GM18873 (cell line): ENCODE results near the gene TLCD1.

Experiments
- ATAC-seq: cut with Tn5 transposase; IDR thresholded peaks from one replicate; pipeline ENCODE4 v1.9.1; 2021; ENCODE audit warnings: mild to moderate bottlenecking, moderate library complexity, moderate number of reproducible peaks; ENCODE audit not compliant: unreplicated experiment, low FRiP score

TLCD1 gene

DNA sequence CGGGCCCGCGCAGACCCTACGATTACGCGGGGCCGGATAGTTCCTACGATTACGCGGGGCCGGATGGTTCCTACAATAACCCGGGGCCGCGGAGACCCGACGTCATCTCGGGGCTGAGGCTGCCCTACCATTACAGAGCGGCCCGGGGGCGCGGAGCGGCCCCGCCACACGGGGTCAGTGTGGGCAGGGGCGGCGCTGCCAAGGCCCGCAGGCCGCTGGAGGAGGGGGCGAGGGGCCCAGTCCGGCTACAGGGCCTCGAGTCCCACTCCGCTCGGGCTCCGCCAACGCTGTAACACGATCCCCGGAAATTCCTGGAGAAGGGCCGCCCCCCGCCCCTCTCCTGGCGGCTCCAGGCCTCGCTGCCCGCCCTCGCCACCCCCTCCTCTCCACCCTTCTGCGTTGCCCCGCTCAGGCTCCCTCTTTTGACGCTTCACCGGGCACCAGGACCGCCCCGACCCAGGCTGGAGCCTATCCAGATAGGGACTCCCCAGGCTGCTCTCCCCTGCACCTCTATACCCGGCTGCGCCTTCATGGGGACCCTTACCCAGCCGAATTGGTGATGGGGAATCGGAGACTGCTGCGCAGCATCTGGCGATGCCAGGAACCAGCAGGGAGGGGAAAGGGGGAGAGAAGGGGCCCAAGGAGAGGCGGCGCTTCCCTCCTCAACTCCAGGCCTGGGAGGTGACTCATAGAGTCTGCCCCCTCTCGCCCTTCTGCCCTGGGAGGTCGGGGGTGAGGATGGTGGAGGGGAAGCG lies 8.3 kb downstream of the TLCD1 start, which contains the start of gene RAB34:
RAB34 (minus strand) TSS at position 291 of the 755 bp plus-strand sequence. CDS start 602 bp downstream, outside the sequence.
- no peak for ATAC-seq

DNA sequence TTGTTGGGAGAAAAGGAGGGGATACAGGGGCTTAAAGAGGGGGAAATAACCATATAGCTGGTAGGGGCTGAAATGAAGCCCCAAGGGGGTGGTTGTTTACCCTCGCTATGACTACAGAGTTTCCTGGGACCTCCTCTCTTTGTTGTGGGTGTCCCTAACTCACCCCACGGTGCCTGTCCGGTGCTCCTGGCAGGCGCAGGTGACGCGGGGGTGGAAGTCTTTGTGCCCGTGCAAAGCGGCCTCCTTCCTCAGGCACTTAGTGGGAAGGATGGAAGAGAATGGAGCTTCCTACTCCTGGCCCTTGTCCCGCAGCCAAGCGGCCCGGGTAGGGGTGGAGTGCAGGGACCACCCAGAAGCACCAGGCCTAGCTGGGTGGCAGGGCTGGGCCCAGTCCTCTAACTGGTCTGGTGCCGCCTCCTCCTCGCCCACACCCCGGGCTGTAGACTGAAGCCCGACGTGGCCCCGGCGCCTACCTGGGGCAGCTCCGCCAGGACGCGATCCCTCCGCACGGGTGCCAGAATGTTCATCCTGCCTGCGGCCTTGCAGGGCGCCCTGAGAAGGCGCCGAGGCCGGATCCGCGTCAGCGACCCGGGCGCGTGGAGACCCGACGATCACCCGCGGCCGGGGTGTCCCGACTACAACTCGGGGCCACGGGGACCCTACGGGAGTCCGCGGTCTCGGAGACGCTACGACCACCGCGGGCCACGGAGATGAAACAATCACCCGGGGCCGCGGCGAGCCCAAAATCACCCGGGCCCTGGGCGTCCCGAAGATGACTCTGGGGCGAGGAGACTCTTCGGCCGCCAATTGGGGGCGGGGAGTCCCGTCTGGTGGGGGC lies 9.1 kb downstream of the TLCD1 start:
- no peak for ATAC-seq

DNA sequence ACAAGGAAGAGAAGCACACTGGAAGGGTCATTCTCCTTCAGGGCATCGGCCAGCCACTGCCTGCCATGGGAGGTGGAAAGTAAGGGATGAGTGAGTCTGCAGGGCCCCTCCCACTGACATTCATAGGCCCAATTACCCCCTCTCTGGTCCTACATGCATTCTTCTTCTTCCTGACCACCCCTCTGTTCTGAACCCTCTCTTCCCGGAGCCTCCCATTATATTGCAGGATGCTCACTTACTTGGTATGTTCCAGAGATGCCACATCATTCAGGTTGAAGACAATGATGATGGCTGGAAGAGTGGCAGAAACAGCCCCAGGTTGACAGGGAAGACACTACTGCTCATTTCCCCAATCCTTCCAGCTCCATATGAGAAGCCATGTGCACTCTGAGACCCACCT lies 10.8 kb downstream of the TLCD1 start:
- ATAC-seq: no peak

DNA sequence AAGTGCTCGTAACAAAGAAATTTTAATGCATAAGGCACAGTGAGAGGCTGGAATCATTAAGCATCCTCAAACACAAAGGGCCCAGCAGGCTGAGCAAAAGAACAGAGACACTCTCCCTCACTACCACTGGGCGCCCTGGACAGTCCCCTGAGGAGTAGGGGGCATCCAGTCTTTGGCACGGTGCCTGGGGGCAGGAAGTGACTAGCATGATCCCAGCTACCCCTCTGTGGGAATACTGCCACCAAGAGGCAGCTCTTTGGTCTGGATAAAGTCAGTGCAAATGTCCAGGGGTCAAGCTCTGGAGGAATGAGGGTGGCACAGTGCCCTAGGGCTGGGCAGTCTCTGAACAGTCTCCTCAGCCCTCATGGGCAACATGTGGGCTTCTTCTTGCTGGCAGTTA lies 11.8 kb downstream of the TLCD1 start:
- no peak for ATAC-seq

DNA sequence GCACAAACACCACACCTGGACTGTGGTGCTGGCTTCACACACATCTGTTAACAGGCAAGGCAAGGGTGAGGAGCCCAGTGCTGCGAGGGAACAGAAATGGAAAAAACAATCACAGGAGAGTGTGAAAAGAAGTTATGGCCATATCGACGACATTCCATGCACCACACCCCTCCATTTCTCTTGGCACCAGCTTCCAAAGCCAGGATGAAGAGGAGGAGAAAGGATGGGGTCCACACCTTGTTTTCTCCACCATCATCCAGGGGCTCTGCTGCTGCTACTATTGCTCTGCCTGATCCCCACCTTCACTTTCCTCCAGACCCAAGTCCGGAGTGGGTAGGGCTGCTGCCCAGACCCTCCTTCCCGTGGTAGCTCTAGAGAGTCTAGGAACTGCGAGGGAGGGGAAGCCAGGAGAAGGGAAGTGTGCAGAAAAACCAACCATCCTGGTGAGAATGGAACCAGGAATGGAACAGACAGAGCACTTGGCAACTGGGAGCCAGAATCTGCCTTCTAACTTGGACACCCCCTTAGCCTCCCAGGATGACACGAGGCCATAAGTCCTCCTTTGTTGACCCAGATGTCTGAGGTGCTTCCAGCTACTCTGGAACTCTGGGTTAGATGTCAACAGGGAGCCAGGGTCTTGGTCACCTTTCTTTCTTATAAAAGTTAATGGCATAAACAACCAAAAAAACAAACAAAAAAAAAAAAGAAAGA lies 13.2 kb downstream of the TLCD1 start:
- ATAC-seq: no peak

DNA sequence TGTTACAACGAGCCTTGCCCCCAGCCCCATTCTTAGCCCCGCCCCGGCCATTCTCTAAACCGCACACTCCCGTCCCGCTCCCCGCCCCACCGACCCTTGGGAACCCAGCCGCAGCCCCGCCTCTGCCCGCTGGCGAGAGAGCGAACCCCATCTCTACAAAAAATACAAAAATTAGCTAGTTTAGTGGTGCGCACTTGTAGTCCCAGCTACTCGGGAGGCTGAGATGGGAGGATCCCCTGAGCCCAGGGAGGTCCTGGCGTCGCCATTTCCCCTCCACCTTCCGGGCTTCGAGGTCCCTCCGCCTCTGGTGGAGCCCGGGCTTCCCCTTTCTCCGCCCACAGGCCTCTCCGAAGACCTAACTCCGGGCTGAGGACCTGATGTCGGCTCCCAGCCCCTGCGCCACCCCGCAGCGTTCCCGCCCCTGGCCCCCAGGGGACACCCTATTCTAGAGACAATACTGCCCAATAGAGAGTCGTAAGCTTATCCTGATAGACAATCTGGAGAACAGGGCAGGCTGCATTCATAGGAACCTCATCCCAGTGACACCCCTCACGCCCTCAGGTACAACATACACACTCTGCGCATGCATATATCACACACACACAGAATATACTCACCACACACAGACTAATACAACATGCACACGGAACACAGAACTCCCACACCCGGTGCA lies 13.9 kb downstream of the TLCD1 start:
- no peak for ATAC-seq

DNA sequence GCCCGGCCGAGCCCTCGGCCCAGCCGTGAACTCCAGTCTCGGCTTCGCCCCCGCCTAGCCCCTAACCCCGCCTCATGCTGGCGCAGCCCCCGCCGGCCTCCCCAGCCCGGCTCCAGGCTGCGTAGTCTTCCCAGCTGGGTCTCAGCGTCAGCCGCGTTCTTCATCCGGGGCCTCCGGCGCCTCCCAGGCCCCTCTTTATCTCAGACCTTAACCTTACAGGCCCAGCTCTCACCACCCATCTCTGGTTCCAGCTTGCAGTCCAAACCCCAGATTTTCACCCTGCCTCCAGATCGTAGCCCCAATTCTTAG lies 14.4 kb downstream of the TLCD1 start, which contains the start of gene PROCA1:
PROCA1 (minus strand) TSS at position 166 of the 309 bp plus-strand sequence. CDS start 228 bp downstream, outside the sequence.
- no peak for ATAC-seq

DNA sequence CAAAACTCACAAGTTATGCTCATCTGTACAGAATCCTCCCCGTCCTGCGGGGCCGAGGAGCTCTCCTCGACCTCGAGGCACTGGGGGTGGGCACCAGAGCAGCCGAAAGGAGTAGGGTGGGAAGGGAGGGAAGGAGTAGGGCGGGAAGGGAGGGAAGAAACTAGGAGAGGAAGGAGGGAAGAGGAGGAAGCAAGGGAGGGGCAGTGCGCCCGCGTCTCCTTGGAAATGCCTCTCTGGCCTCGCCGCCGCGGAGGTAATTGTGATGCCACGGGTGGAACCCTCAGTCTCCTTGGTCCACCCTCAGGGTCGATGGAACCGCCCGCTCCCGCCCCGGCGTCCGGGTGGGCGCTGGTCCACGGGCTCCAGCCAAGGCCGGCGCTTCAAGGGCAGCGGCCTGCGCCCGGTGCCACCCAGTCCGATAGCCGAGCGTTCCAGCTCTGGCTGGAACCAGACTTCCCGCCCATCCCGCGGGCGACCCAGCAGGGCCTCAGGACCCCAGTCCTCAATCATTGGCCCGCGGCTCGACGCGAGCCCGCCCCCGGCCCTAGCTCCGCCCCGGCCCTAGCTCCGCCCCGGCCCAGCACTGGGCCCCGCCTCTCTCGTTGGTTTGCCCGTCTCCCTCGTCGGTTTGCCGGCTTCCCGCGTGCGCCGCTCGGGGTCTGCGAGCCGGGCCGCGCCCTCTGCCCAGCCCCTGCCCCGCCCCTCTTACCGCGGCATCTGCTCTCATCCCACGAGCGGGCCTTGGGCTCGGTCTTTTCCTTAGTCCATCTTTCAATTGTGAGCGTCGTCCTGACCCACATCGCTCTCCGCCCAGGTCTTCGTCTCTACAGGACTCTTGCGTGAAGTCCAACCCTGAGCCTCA lies 14.9 kb downstream of the TLCD1 start:
- ATAC-seq: peak; percentile 62

DNA sequence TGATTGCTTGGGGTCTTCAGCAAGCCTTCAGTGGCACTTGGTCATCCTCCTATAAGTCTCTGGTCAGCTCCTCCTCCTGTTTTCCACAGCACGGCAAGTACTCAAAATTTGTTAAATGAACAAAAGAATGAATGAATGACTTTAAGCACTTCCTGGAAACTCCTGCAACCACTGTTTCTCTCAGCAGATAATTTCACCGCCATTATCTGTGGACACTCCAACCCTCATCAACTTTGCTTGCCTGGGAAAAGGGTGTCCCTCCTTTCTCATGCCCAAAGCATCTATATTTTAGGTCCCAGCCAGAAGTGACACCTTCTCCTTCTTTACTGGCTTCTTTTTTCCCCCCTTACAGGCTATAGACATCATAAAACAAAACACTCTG lies 18.7 kb downstream of the TLCD1 start:
- no peak for ATAC-seq

DNA sequence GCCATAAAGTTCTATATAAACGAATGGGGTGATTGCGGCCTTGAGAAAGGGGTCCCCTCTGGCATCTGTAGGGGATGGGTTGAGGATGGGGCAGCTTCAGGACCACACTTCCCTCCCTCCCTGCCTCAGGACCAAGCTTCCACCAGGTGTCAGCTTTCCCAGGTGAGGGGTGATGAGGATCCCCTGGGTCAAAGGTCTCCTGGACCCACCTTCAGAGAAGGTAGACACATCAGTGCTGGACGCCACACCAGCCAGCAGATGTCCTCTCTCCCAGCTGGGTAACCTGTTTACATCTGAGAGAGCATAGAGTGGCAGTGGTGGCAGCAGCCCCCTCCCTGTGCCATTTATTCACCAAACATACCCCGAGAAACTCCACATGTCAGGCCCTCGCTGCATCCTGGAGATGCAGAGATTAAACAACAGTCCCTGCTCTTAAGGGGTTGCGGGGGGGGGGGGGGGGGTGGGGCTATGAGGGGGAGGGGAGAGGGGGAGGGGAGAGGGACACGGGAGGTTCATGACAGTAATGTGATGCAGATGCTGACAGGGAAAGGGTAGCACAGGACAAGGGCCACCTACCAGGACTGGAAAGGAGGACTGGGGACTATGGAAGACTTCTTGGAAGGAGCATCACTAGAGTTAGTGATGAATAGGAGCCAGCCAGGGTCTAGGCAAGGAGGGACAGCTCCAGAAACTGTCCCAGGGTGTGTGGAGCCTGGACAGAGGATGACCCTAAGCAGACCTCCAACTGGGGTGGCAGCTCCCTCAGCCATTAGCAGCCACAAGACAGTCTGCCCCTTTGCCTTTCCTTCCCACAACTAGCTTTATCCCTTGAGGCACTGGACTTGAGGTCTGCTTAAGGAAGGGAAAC lies 19.3 kb downstream of the TLCD1 start:
- no peak for ATAC-seq

DNA sequence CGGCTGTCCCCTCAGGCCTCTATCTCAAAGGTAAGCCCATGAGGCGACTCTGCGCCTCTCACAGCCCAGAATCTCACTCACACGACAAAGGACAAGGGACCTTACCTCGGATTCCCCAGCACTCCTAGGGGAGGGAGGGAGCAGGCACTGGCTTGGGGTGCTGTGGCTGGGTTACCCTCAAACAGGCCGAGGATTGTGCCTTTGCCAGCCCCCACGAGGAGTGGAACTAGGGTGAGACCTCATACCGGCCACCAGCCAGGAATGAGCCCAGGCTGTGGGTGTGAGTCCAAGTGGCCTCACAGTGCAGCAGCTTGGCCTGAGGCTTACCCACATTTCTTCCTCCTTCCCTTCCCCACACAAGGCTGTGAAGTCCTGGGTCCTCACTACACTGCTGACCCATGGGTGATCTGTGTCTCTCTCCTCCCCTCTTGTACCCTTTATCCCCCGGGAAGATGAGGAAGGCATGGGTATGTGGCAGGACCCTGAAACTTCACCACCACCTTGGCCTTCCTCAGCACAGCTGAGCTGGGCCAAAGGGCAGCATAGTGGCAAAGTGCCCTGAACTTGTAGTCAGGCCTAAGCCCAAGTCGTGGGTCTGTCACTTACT lies 20.2 kb downstream of the TLCD1 start:
- ATAC-seq: no peak

DNA sequence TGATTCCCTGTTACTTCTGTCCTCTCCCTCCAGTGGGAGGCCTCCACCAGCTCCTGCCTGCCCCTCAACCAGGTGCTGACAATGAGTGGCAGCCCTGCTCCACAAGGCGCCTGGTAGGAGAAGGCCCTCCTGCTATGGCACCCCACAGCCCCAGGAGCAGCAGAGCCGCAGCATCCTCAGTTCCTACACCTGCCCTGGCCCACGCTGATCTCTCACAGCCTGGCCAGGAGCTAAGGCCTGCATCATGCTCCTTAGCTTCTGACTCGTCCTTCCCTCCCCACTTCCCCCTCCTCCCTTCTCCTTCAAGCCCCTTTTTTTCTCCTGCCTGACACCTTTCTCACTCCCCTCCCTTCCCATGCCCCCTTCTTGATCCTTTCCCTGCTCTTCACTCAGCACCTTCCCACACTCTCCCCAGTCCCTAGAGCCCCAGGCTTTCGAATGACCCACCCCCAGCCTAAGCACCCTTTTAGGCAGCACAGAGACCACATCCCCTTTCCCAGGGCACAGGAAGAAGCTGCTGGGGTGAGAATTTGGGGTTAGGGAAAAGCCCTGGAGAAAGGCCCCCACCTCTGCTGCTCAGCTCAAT lies 20.9 kb downstream of the TLCD1 start:
- no peak for ATAC-seq

DNA sequence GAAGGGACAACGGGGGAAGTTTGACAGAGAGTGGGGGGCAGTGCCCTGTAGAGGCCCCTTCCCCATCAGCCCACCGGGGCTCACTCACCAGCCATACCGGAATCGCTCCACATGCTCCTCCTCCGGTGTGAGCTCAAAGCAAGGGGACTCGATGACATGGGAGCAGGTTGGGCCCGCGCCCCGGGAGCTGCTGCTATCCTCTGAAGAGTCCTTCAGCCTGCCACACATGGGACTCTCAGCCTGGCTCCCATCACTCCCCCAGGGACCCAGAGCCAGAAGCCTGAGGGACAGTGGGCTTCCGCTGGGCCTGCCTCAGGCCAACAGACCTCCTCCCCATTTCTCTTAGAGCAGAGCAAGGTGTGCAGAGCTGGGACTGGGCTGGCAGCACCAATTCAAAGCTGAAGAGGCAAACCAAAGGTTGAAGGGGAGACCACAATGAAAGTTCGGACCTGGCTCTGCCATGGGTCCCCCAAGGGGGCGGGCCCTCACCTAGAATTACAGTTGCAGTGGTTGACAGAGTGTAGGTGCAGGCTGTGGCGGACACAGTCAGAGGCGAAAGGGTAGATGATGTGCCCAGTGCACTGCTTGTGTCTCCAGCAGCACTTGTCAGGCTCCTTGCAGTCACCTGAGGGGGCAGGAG lies 21.7 kb downstream of the TLCD1 start:
- ATAC-seq: no peak

DNA sequence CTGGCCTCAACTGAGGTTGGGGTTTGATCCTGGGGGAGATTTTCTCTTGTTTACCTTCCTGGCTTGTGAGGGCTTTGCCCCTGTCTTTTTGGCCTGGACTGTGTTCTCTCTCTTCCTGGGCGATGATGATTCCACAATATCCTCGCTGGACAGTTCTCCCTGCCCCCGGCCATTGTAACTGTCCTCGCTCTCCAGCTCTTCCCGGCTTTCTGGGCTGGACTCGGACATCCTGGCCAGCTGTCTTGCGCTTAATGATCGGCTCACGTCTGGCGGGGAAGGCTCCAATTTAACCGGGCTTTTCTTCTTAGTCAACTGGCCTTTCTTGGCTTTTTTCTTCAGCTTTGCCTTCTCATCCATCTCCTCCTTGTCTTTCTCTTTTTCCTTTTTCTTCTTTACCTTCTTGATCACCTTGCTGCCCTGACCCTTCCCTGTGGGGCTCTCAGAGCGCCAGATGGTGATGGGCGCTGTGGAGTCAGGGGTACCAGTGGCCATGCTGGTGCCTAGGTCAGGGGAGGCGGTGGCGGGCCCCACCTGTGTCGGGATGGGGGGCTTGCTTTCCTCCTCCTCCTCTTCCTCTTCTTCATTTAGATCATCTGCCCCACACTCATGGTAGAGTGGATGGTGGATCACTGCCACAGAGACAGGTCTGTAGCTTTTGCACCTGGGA lies 22.3 kb downstream of the TLCD1 start:
- no peak for ATAC-seq

DNA sequence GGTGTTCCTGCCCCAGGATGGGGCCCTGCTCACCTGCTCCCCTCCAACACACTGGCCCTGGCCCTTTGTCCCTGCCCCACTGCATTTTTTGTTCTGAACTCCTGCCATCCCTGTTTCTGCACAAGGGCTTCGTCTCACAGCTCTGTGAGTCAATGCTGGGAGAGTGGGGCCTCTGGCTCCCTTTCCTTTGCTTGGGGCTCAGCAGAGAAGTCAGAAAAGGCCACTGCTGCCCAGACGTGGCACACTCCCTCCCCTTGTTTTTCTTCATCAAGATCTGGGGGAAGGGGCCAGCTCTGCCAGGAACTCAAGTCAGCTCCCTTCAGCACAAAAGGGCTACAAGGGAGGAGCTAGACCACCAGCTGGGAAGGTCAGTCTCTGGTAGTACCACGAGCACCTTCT lies 23.3 kb downstream of the TLCD1 start:
- no peak for ATAC-seq

DNA sequence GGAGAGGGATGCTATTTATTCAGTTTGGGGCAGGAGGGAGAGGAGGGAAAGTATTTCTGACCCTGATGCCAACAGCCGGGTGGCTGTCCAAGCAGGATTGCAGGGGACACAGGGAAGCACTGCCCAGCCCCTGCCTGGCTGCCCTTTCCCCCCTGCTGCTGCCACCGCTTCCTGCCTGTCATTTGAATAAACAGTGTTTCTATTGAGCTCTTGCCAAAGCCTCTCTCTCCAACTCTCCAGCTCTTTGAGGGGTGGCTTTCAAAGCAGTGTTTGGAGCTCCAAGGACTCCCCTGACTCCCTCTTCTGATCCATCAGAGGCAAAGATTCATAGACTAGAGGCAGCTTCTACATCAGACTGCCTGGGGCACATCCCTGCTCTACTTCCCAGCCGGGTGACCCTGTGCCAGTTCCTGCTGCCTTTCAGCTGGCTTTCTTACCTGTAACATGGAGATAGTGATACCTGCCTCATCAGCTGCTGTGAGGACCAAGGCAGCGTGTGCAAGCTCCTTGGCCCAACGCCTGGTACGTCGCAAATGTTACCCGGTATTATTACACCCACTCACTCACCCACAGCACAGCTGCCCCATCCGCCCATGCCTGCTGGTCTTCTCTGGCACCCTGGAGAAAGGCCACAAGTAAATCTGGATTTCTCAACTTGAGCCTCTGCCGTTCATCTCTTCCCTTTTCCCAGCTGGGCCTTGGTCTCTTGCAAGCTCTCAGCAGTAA lies 23.8 kb downstream of the TLCD1 start:
- ATAC-seq: no peak
